HG03342 (cell line): ENCODE data around the gene PSMB8.
"Not testable (repeated sequence)": the region's sequence is repeated elsewhere in the genome, so short reads cannot be mapped to it uniquely, and the experiment has no call there.

Experiments used
- ATAC-seq: cut with Tn5 transposase; IDR thresholded peaks from one replicate; pipeline ENCODE4 v1.9.1; 2021; ENCODE audit warnings: mild to moderate bottlenecking, moderate library complexity; ENCODE audit not compliant: unreplicated experiment

Gene PSMB8

DNA sequence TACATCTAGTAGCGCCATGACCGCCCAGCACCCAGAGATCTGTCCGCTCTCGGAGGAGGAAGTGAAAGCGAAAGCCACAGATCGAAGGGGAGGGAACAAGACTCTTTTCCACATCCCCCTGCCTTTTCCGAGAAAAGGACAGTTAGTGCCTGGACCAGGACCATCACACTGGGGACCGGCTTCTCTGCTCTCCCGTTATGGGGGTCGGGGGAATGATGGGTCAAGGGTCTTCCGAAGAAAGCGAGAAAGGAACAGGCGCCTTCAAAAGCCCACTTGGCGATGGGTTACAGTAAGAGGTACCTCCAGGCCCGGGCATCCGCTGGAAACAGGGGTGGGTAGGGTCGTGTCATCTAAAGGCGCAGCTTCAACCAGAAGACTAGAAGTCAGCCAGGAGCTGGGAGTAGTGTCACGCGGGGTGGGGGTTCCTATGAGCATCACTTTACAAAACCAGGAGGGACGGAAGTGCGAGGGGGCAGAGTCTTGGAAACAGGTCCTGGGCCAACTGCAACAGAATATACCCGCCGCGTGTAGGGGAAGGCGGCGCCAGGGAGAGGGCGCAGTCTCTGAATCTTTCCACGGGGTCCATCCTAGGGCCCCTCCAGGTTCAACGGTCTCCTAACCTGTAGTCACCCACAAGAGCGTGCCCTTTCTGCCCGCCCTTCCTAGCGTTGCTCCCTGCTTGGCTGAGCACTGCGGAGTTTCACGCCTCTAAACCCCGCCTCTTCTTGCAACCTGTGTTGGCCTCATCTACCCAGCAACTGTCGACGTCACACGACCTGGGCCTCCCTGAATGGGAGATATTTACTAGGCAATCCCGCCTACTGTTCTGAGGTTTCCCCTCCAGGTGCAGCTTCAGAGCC, at the start of gene PSMB8:
Gene PSMB8 (minus strand): TSS at position 69 of the 860 bp plus-strand sequence. CDS start 51 bp downstream, at position 18.
- peak; percentile 67 for ATAC-seq

DNA sequence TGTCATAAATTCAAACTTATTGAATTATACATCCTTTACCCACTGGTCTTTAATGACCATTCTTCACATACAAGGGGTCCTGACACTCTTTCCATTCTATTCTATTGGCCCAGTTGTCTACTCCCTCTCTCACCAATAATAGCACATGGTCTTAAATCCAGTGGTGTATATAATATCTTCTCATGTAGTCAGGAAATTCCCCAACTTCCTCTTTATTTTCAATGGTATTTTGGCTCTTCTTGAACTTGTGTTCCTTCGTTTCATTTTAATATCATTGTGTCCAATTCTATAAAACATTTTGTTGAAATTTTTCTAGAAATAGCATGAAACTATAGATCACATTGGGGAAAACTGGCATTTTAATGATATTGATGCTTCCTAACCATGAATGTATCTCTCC, 47.0 kb upstream of the PSMB8 start:
- ATAC-seq: no peak

DNA sequence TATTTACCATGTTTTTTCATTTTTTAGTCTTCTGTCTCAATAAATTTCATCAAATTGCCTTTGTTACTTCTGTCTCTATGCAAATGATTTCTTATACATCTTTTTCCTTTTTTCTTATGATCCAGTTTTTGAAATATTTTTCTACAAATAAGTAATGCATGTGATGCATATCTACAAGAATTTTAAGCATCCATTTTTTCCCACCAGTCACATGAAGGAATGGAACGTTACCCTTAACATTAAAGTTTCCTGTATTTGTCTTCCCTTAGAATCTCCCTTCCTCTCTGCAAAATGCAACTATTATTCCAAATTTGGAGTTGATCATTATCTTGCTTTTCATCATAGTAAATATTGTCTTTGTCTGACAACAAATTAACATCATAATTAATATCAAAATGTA, 45.7 kb upstream of the PSMB8 start:
- no peak for ATAC-seq

DNA sequence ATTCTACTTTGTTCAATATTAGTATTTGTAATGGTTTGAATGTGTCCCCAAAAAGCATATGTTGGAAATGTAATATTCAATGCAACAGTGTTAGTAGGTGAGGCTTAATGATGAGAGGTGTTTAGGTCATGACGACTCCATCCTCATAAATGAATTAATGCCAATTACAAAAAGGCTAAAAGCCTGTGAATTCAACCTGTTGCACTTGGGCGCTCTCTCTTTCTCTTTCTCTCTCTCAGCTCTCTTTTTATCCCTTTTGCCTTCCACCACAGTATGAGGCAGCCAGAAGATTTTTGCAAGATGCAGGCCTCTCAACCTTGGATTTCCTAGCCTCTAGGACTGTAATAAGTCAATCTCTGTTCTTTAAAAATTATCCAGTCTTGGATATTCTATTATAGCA, 44.7 kb upstream of the PSMB8 start:
- no peak for ATAC-seq

DNA sequence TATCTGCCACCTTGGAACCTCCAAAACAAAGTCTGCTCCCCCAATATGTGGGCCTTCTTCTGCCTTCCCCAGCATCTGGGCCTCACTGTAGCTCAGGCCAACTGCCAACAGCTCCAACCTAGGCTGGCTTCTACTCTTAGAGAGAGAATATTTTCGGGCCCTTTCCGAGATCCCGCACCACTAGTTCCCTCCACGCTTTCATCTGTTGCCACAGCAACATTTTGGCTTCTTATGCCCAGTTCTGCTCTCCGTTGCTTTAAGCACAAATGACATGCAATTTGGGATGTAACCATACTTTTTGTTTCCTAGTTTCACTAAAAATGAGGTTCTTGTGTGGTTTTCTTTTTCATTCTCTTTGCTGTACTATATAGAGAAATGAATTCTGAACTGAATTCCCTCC, 43.8 kb upstream of the PSMB8 start:
- no peak for ATAC-seq

DNA sequence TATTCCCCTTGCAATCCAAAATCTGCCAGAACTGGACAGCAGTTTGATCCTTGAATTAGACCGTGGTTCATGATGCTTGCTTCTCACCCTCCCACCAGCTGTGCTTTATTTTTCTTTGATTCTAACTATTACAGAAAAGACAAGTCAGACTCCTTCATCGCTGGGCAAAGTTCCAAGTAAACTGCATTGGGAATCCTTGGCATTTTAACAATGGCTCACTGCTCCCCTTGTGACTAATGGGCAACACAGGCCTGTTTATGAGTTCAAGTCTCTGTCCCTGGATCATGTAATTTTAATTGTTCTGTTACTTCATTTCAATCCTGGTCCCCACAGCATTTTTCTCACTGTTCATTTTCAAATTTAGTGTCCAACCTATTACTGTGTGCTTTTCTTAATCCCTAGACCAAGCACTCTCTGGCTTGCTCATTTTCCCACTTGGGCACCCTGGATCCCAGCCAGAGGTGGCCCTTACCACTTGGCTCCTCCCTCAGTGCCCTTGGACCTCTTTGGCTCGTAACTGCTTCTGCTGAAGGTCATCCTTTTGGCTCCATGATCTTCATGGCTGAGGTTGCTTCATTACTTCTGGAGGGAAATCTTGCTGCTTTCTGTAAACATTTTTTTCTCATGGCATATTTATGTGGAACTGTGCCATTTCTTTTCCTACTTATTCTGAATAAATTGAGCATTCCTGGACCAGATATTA, 43.0 kb upstream of the PSMB8 start:
- no peak for ATAC-seq

DNA sequence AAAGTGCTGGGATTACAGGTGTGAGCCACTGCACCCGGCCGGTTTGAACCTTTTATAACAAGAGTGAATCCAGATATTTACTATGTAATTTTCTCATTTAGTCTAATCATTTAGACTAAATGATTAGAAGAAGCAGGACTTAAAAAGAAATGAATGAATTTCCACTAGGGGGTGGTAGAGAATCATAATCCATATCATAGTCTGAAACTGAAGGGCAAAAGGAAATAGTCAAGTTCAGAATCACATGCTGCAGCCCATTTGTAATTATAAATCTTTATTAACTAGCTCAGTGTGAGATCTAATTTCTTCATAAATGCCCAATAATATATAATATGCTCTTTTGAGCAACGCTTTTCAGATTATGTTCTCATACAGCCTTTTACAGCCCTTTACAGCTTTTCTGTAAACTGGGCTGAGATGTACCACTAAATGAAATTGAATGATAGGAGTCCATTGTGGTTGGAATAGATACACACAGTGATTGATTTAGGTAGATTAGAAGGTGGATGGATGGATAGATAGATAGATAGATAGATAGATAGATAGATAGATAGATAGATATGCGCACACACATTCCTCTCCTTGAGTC, 41.9 kb upstream of the PSMB8 start:
- ATAC-seq: no peak

DNA sequence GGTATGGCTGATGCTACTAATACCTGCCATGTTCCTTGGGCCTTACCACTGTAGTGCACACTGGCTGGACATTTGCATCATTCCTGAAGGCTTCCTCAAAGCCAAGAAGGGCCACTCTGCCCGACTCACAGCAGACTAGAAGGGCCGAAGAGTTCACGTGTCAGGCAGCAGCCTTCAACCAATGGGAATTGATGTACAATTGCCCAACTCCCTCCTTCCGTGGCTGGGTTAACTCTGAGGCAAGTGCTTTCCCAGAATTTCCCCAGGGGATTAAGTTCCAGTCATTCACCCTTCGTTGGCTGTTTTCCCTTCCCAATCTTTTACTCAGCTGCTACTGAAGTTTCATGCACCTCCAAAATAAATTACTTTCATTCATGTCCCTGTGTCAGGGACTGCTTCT, 39.9 kb upstream of the PSMB8 start:
- ATAC-seq: no peak

DNA sequence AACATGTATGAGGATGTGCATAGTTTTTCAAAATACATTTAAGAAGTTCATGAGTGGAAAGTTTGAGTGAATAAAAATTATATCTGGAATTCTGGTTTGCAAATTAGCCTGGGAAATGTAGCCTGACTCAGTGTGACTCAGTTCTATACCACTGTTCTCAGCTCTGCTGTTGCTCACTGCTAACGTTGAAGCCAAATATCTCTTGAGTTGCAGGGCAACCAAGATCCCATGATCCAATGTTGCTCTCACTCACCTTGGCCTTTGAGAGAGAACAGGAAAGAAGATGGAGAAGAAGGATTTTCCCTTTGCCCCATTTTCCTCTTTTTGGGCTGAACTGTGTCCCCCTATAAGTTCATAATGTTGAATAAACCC, 39.0 kb upstream of the PSMB8 start:
- ATAC-seq: no peak

DNA sequence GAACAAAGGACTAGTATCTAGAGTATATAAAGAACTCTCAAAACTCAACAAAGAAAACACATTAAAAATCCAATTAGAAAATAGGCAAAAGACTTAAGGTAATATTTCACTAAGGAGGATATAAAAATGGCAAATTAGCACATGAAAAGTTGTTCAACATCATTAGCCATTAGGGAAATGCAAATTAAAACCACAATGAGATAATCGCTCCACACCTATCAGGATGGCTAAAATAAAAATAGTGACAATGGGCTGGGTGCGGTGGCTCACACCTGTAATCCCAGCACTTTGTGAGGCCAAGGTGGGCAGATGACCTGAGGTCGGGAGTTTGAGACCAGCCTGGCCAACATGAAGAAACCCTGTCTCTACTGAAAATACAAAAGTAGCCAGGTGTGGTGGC, 37.1 kb upstream of the PSMB8 start:
- ATAC-seq: not testable (repeated sequence)

DNA sequence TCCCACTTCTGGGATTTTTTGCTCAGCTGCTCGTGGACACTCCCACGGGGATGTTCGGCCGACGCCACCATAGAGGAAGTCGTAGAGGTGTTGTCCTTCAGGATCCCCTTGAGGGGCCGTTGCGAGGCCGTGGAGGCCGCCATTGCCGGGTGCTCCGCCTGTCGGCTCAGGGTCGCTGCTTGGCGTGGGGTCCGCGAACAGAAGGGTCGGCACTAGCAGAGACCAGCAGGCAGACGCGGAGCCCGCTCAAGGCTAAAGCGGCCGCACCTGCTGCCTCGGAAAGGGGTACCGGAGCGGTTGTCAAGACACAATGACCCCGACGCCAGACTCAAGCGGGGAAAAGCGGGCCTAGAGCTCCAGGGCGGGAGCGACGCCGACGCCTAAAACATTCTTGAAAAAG, 35.8 kb upstream of the PSMB8 start:
- ATAC-seq: no peak

DNA sequence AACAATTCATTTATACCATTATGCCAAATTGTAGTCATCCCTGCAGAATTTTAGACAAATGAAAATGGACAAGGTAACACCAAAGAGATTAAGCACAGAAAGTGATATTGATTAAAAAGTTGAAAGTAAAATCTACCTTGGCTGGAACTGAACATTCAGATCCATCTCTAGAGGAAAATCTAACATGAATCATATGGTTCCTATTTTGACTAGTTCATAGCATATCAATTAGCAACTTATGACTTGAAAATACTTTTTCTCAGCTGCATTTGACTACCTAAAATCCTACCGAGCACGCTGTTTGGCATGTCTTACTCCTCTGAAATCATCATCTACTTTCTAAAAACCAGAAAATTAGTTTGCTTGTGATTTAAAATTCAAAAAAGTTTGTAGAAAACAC, 32.8 kb upstream of the PSMB8 start:
- no peak for ATAC-seq

DNA sequence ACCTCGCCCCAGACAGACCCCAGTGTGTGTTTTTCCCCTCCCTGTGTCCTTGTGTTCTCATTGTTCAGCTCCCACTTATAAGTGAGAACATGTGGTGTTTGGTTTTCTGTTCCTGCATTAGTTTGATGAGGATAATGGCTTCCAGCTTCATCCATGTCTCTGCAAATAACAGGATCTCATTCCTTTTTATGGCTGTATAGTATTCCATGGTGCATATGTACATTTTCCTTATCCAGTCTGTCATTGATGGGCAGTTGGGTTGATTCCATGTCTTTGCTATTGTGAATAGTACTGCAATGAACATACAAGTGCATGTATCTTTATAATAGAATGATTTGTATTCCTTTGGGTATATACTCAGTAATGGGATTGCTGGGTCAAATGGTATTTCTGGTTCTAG, 30.1 kb upstream of the PSMB8 start:
- ATAC-seq: not testable (repeated sequence)

DNA sequence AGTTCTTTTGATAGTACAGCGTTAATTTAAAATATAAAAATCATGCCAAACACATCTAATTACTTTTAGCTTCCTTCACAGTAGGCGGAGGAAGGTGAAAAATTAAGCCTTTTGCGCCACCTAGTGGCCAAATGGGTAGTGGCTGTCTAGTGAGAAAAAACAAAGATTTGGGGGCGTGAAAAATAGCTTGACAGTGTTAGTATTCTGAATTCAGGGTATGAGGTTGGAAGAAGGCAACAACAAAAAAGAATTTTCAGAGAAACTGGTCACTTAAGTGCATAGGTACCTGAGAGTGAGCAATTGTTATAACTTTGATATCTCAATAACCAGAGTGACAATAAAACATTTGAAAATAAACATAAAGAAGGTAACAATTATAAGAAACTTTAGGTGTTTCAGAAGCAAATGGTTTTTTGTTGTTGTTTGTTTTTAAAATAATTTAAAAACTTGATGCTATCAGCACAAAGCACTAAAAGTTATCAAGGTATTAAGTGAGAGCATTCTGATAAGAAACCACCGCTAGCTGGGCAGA, 24.5 kb upstream of the PSMB8 start:
- ATAC-seq: no peak

DNA sequence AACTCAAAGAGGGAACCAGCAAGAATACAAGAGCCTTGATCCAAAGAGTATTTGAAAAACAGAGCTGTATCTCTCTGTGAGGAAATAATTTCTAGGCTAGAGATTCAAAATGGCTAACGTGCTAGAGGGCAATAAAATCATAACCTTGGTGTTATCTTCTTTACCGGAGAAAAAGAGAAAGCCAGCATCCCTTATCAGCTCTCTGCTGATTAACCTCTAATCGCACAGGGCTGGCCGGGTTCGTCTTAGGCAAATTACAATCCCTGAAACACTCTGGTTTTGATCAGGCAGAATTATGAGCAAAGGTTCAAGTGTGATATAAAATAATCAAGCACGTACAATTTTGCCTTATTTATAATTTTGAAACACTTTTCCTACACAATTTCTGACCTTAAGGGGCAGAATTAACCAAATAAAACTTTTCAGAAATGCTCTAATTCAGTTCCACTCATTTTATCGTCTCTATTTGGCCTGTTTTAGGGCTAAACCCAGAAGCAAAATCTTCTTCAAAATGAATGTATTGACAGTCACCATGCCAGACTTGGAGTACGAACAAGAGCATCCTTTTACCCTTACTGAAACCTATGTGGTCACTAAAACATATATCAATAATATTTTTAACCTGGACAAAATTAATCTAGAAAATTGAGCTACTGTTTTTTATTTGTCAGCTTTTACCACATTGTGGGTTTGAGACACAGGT, 23.9 kb upstream of the PSMB8 start:
- no peak for ATAC-seq

DNA sequence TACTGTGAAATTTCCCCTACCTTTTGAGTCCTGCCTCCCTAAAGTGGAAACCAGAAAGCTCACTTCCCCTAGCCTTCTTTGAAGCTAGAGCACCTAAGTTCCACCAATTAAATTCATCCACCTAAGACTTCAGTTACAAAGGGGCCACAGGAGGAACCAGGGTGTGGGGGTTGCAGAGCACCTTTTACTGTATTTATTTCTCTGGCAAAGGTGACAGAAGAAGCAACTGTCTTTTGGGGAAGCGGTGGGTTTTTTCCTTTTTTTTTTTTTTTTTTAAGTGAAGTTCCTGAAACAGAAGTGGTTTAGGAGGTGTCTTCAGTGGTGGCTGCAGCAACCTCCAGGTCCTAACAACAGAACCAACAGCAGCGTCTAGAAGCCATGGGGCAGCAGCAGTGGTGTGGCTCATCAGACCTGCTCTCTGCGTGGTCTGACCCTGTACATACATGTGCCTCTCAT, 23.2 kb upstream of the PSMB8 start:
- ATAC-seq: peak; percentile 42

DNA sequence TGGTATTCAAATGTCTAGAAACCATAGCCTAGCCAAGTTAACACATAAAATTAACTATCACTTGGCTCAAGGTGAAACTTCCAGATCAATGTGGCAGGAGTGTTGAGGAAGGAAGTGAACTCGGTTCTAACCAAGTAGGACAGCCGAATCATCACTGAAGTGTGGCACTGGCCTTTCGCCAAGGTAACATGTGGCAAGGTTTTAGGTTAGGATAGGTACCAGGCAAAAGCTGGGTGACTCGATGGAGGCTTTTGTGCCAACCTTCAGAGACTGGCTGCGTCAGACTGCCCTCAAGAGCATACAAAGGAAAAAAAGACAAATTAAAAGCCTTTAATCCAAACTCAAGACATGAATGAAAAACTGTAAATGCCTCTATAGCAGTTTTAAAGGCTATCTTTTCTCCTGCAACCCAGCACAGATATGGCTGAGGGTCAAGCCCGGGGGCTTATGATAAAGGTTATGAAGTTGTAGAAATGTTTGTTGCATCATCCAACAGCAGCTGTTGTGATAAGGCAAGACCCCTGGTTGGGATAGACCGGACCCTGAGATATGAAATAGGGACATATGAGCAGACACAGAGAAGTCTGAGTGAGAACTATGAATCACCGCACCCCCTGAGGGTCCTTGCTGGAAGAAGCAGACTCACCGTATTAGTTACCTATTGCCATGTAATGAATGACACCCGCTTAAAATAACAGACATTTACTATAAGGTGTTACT, 22.0 kb upstream of the PSMB8 start:
- ATAC-seq: no peak

DNA sequence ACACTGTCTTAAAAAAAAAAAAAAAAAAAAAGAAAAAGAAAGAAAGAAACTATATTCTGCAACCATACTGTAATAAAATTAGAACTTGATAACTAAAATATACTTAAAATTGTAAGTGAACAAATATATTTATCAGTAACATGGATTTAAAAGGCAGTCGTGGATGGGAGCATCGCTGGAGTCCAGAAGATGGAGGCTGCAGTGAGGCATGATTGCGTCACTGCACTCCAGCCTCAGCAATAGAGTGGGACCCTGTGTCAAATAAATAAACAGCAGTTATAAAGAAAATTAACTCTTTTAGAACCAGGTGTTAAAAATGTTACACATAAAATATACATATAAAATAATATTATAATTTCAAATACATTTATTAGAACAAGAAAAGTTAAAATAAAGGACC, 18.9 kb upstream of the PSMB8 start:
- ATAC-seq: no peak

DNA sequence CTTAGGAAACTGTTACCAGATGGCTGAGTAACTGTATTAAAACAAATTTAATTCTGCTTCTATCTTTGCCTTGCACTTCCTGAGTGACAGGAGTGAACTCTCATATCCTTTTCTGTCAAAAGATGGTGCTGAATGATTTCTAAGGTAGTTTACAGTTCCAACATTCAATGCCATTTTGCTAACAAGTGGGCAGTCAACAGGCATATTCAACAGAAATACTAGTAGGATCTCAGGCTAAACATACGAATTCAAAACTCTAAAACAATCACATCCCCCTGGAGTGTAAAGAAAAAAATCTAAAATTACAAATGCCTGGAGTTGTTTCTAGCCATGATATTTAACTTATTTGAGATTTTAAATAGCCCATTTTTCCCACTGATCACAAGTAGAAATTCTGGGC, 16.8 kb upstream of the PSMB8 start:
- ATAC-seq: no peak

DNA sequence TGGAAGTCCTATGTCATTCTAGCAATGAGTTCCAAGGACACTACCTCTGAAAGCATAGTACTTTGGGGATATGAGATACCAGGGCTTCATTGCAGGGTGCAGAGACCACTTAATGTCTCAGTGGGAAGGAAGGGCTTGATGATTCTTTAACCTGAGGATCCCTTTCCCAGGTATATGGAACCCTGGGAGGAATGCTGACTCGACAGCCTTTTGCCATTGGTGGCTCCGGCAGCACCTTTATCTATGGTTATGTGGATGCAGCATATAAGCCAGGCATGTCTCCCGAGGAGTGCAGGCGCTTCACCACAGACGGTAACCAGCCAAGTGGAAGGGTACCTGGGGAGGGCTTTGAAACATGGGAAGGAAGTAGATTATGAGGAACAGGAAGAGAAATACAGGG, 14.3 kb upstream of the PSMB8 start:
- ATAC-seq: no peak
